ENCODE measurements around the gene SDE2.

DNA sequence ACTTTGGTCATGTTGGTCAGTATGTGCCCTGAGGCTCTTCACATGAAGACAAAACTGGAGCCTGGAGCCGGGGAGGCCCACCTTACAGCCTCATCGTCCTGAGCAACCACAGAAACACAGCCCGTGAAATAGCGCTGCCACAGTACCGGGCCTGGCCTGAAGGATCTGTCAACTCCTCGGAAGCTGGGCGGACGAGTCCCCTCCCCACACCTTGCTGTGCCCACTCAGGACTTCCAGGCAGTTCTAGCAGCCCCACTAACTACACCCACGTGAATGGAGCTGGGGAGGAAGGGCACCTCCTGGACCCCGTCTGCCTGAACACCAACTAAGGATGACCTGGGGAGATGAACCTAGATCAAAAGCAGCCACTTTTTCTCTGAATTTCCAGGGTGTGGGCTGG lies 24.7 kb downstream of the SDE2 start:
- no peak for TF ChIP-seq GATA2 (IDR thresholded peaks at IDR 0.05; ENCODE audit: low read depth, low read length)
- TF ChIP-seq GATA3 (IDR thresholded peaks at IDR 0.05; ENCODE audit: low read depth, low read length), result no peak

All from SH-SY5Y (cell line).